SK-N-SH treated with all-trans-retinoic acid at 6 μM for 48 hours (cell line): Measurements from ENCODE around the gene USP12.

Source experiments
- ARNTL ChIP-seq: fragments of 450-650 bp; formaldehyde crosslinking; IDR thresholded peaks from 2 replicates; pipeline ENCODE4 v1.5.0; 2020; ENCODE audit warnings: low read depth, mild to moderate bottlenecking, moderate library complexity, borderline replicate concordance
- CSRNP3 ChIP-seq: fragments of 250-450 bp; sonication (Bioruptor Pico); IDR thresholded peaks from 2 replicates; pipeline ENCODE4 v1.5.1; 2021; ENCODE audit warnings: mild to moderate bottlenecking, moderate library complexity
- ESRRG ChIP-seq: fragments of 250-450 bp; sonication (Bioruptor Pico); IDR thresholded peaks from 2 replicates; pipeline ENCODE4 v1.6.1; 2021; ENCODE audit warnings: mild to moderate bottlenecking
- ISL1 ChIP-seq: fragments of 250-450 bp; sonication (Bioruptor Pico); IDR thresholded peaks from 2 replicates; pipeline ENCODE4 v2.1.2; 2022; ENCODE audit warnings: mild to moderate bottlenecking, moderate library complexity
- OSR1 ChIP-seq: fragments of 250-450 bp; sonication (Bioruptor Pico); IDR thresholded peaks from 2 replicates; pipeline ENCODE4 v1.8.0; 2022; ENCODE audit warnings: moderate library complexity, mild to moderate bottlenecking, inconsistent platforms
- PATZ1 ChIP-seq: fragments of 250-450 bp; sonication (Bioruptor Pico); IDR thresholded peaks from 2 replicates; pipeline ENCODE4 v1.8.0; 2020; ENCODE audit warnings: mild to moderate bottlenecking, moderate library complexity, borderline replicate concordance
- PPARA ChIP-seq: fragments of 250-450 bp; sonication (Bioruptor Pico); IDR thresholded peaks from 2 replicates; pipeline ENCODE4 v1.5.0; 2020; ENCODE audit warnings: mild to moderate bottlenecking, borderline replicate concordance
- SNAI2 ChIP-seq: fragments of 250-450 bp; sonication (Bioruptor Pico); IDR thresholded peaks from 2 replicates; pipeline ENCODE4 v1.5.0; 2020; ENCODE audit warnings: mild to moderate bottlenecking, moderate library complexity
- TCF4 ChIP-seq: fragments of 250-450 bp; sonication (Bioruptor Pico); IDR thresholded peaks from 2 replicates; pipeline ENCODE4 v1.8.0; 2021; ENCODE audit warnings: mild to moderate bottlenecking, moderate library complexity, borderline replicate concordance
- TOX ChIP-seq: fragments of 250-450 bp; sonication (Bioruptor Pico); IDR thresholded peaks from 2 replicates; pipeline ENCODE4 v1.8.0; 2021; ENCODE audit warnings: mild to moderate bottlenecking, moderate library complexity, borderline replicate concordance
- ZFP3 ChIP-seq: fragments of 250-450 bp; sonication (Bioruptor Pico); IDR thresholded peaks from 2 replicates; pipeline ENCODE4 v1.5.0; 2020; ENCODE audit warnings: mild to moderate bottlenecking, moderate library complexity
- ZFP30 ChIP-seq: fragments of 450-650 bp; formaldehyde crosslinking; IDR thresholded peaks from 2 replicates; pipeline ENCODE4 v1.5.0; 2022; ENCODE audit warnings: mild to moderate bottlenecking, moderate library complexity
- ZNF8 ChIP-seq: fragments of 450-650 bp; formaldehyde crosslinking; IDR thresholded peaks from 2 replicates; pipeline ENCODE4 v1.5.0; 2020; ENCODE audit warnings: mild to moderate bottlenecking, moderate library complexity

- TF ChIP-seq PPARA (CRISPR knock-in tag) (no peak), ESRRG (no peak), TCF4 (CRISPR knock-in tag) (peak; percentile 51; the same call in 1 of the 2 replicates), OSR1 (no peak), SNAI2 (no peak), TOX (no peak), ARNTL (CRISPR knock-in tag) (no peak), ISL1 (peak; percentile 71), PATZ1 (CRISPR knock-in tag) (no peak), ZFP30 (no peak), ZFP3 (CRISPR knock-in tag) (no peak), ZNF8 (CRISPR knock-in tag) (no peak), CSRNP3 (CRISPR knock-in tag) (no peak)
Observed at GRCh38 chr13:27104606-27105005, 67.0 kb downstream of the USP12 start.
